HG02981 (cell line): ENCODE results near the gene MEPE.
"Not testable (repeated sequence)": the region's sequence is repeated elsewhere in the genome, so short reads cannot be mapped to it uniquely, and the experiment has no call there.

Experiments used
- ATAC-seq: cut with Tn5 transposase; IDR thresholded peaks from one replicate; pipeline ENCODE4 v1.9.1; 2021; ENCODE audit warnings: mild to moderate bottlenecking, moderate library complexity; ENCODE audit not compliant: unreplicated experiment

The MEPE gene

GRCh38 chr4:87881115-87881514, 48.3 kb downstream of the MEPE start:
- no peak for ATAC-seq

- ATAC-seq = no peak
Observed at GRCh38 chr4:87882321-87882720, 49.6 kb downstream of the MEPE start.

GRCh38 chr4:87882861-87883260, 50.1 kb downstream of the MEPE start:
- ATAC-seq = no peak

DNA sequence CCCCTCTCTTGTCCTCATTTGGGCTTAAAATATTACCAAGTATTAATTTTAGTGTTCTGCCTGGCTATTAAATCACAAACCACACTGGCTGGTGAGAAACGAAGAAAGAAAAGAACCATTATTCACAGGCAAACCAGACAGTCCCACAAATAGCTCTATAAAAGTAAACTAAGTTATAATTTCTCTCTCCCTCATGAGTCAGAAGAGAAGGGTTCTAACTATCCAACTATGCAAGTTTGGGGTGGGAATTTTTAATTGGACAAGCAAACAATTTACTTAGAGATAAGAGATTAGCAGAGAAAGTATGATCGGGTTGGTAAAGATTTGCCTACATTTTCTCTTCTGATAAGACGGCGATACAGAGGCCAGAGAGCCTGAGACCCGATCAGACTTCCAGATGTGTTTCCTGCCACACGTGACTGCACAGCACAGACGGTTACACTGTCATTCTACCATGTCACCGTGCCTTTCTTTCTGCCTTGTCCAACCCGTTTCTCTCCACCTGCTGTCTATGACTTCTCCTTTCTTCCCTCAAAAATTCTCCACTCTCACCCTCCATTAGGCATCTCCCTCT, 52.3 kb downstream of the MEPE start:
- no peak for ATAC-seq

DNA sequence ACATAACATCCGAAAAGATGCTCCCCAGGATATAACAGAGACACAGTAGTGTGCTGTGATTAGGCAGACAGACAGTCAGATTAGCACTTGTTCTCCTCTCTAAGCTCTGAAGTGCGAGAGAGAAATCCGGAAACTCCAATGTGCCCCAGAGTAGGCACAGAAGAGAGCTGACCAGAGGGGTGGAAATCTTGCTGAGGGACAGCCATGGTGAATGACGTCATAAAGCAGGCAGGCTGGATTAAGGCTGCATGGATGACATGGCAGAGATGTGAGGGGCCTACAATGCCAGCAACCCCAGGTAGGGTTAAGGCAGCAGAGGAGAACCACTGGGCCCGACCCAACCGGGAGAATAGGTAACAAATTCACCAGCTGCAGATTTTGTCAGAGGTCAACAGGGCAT, 53.3 kb downstream of the MEPE start:
- no peak for ATAC-seq

GRCh38 chr4:87890753-87891152, 58.0 kb downstream of the MEPE start:
- ATAC-seq = not testable (repeated sequence)

GRCh38 chr4:87895964-87896621, 63.3 kb downstream of the MEPE start:
- no peak for ATAC-seq
